OCI-LY1 (cell line): ENCODE data around the gene SLC43A1.

Source experiments
- H2AFZ ChIP-seq: fragments of 200-600 bp; sonication (generic), shearing (Covaris generic); 2 replicates; pipeline ENCODE4 v1.6.0; 2014; ENCODE audit warnings: antibody characterized with exemption, mild to moderate bottlenecking, low read length
- H3F3A ChIP-seq: fragments of 200-600 bp; sonication (generic), shearing (Covaris generic); 2 replicates; pipeline ENCODE4 v1.6.0; 2014; ENCODE audit warnings: mild to moderate bottlenecking, antibody characterized with exemption, low read length, moderate library complexity; ENCODE audit not compliant: insufficient read depth
- H3K27ac ChIP-seq: fragments of 200-600 bp; sonication (generic); 2 replicates; pipeline ENCODE4 v1.5.1; 2014; ENCODE audit warnings: low read length, mixed run types, mild to moderate bottlenecking, low read depth; ENCODE audit not compliant: poor library complexity, severe bottlenecking
- H3K27me3 ChIP-seq: fragments of 200-600 bp; sonication (generic); 2 replicates; pipeline ENCODE4 v1.6.0; 2014; ENCODE audit warnings: antibody characterized with exemption, mild to moderate bottlenecking, low read length, moderate library complexity; ENCODE audit not compliant: insufficient read depth
- H3K36me3 ChIP-seq: fragments of 200-600 bp; sonication (generic); 2 replicates; pipeline ENCODE4 v1.6.1; 2014; ENCODE audit warnings: mild to moderate bottlenecking, antibody characterized with exemption, low read length, moderate library complexity, mixed read lengths; ENCODE audit not compliant: insufficient read depth
- H3K4me1 ChIP-seq: fragments of 200-600 bp; sonication (generic); 2 replicates; pipeline ENCODE4 v1.5.1; 2014; ENCODE audit warnings: mild to moderate bottlenecking, low read length, moderate library complexity; ENCODE audit not compliant: insufficient read depth, severe bottlenecking
- H3K4me2 ChIP-seq: fragments of 200-600 bp; sonication (generic), shearing (Covaris generic); 2 replicates; pipeline ENCODE4 v1.6.1; 2014; ENCODE audit warnings: low read length
- H3K4me3 ChIP-seq: fragments of 200-600 bp; sonication (generic); 2 replicates; pipeline ENCODE4 v1.5.1; 2014; ENCODE audit warnings: low read length, low read depth, mild to moderate bottlenecking, mixed read lengths; ENCODE audit not compliant: poor library complexity, severe bottlenecking
- H3K79me2 ChIP-seq: fragments of 200-600 bp; shearing (Covaris generic); 2 replicates; pipeline ENCODE4 v1.6.1; 2016; ENCODE audit warnings: mixed run types, low read length, mixed read lengths; ENCODE audit not compliant: insufficient read depth
- H3K9ac ChIP-seq: fragments of 200-600 bp; sonication (generic), shearing (Covaris generic); 2 replicates; pipeline ENCODE4 v1.6.1; 2014; ENCODE audit warnings: mild to moderate bottlenecking, low read length, mixed read lengths
- H3K9me2 ChIP-seq: fragments of 200-600 bp; sonication (generic), shearing (Covaris generic); 2 replicates; pipeline ENCODE4 v1.6.1; 2014; ENCODE audit warnings: low read depth, mild to moderate bottlenecking, low read length, mixed read lengths
- H3K9me3 ChIP-seq: fragments of 200-600 bp; shearing (Covaris generic); 2 replicates; pipeline ENCODE4 v1.6.1; 2014; ENCODE audit warnings: low read length, mixed read lengths
- H4K20me1 ChIP-seq: fragments of 200-600 bp; sonication (generic), shearing (Covaris generic); 2 replicates; pipeline ENCODE4 v1.6.0; 2016; ENCODE audit warnings: mild to moderate bottlenecking, low read length; ENCODE audit not compliant: insufficient read depth
- EZH2 ChIP-seq: fragments of 200-600 bp; sonication (generic), shearing (Covaris generic); IDR thresholded peaks from 2 replicates; pipeline ENCODE4 v1.8.0; 2017; ENCODE audit warnings: borderline replicate concordance, mixed run types, mild to moderate bottlenecking, antibody characterized with exemption, low read length, moderate library complexity, mixed read lengths
- TF ChIP-seq, protein P1 (sequence below): fragments of 200-600 bp; sonication (generic), shearing (Covaris generic); IDR thresholded peaks from 2 replicates; pipeline ENCODE4 v1.5.1; 2017; ENCODE audit warnings: mild to moderate bottlenecking, antibody characterized with exemption, low read length, moderate library complexity, mixed read lengths

SLC43A1 gene

GRCh38 chr11:57466680-57467079, 48.8 kb downstream of the SLC43A1 start:
- Histone ChIP-seq H4K20me1 (no peaks in the 10 kb centered on the region), H3K4me2 (no peak overlapping the region), H3K9ac (no peak overlapping the region), H3K4me1 (no peaks in the 10 kb centered on the region), H3K36me3 (no peaks in the 10 kb centered on the region), H3K4me3 (no peak overlapping the region), H3K27me3 (peaks cover 4% of the 10 kb centered on the region), H3K9me3 (no peaks in the 10 kb centered on the region), H3F3A (no peaks in the 10 kb centered on the region), H3K27ac (no peak overlapping the region), H3K79me2 (no peaks in the 10 kb centered on the region), H2AFZ (no peak overlapping the region), H3K9me2 (no peaks in the 10 kb centered on the region)
- TF ChIP-seq EZH2, result no peak
- TF ChIP-seq, protein P1, sequence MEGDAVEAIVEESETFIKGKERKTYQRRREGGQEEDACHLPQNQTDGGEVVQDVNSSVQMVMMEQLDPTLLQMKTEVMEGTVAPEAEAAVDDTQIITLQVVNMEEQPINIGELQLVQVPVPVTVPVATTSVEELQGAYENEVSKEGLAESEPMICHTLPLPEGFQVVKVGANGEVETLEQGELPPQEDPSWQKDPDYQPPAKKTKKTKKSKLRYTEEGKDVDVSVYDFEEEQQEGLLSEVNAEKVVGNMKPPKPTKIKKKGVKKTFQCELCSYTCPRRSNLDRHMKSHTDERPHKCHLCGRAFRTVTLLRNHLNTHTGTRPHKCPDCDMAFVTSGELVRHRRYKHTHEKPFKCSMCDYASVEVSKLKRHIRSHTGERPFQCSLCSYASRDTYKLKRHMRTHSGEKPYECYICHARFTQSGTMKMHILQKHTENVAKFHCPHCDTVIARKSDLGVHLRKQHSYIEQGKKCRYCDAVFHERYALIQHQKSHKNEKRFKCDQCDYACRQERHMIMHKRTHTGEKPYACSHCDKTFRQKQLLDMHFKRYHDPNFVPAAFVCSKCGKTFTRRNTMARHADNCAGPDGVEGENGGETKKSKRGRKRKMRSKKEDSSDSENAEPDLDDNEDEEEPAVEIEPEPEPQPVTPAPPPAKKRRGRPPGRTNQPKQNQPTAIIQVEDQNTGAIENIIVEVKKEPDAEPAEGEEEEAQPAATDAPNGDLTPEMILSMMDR, result no peak

GRCh38 chr11:57464539-57465181, 50.8 kb downstream of the SLC43A1 start:
- H3K9me3 ChIP-seq, result no peaks in the 10 kb centered on the region
- H3K79me2 ChIP-seq, result no peaks in the 10 kb centered on the region
- TF ChIP-seq, protein P1, result no peak
- TF ChIP-seq EZH2, result no peak
- H3K4me3 ChIP-seq, result no peak overlapping the region
- H4K20me1 ChIP-seq, result no peaks in the 10 kb centered on the region
- no peak overlapping the region for H3K9ac ChIP-seq
- H3F3A ChIP-seq, result no peaks in the 10 kb centered on the region
- no peak overlapping the region for H3K4me2 ChIP-seq
- H3K36me3 ChIP-seq, result no peaks in the 10 kb centered on the region
- no peak overlapping the region for H3K27ac ChIP-seq
- no peak overlapping the region for H2AFZ ChIP-seq
- no peaks in the 10 kb centered on the region for H3K9me2 ChIP-seq
- H3K27me3 ChIP-seq, result peaks cover 4% of the 10 kb centered on the region
- H3K4me1 ChIP-seq, result peaks cover 14% of the 10 kb centered on the region

- H3K9me2 ChIP-seq, result no peaks in the 10 kb centered on the region
- H3K27ac ChIP-seq, result no peak overlapping the region
- peaks cover 21% of the 10 kb centered on the region for H3K4me1 ChIP-seq
- H3K36me3 ChIP-seq, result no peaks in the 10 kb centered on the region
- H3K9ac ChIP-seq, result no peak overlapping the region
- H2AFZ ChIP-seq, result no peak overlapping the region
- no peaks in the 10 kb centered on the region for H3F3A ChIP-seq
- no peak overlapping the region for H3K4me2 ChIP-seq
- no peaks in the 10 kb centered on the region for H3K79me2 ChIP-seq
- H3K9me3 ChIP-seq, result no peaks in the 10 kb centered on the region
- H4K20me1 ChIP-seq, result no peaks in the 10 kb centered on the region
- H3K4me3 ChIP-seq, result no peak overlapping the region
- TF ChIP-seq, protein P1, result no peak
- no peak for TF ChIP-seq EZH2
- peaks cover 4% of the 10 kb centered on the region for H3K27me3 ChIP-seq
These were observed 51.6 kb downstream of the SLC43A1 start for GRCh38 chr11:57463671-57464538.
